ENCODE data around the gene MYCL. TPM values are rescaled to one million over a fixed set of nuclear protein-coding genes. Genes with fewer than 3 reads are reported as not detected.

MYCL gene
- total and polyA plus RNA-seq, 2 of the 8 experiments (the other 6 are each of a cell fraction or from before 2014, with no cell fraction given), result 20.3 to 28.8 TPM

DNA sequence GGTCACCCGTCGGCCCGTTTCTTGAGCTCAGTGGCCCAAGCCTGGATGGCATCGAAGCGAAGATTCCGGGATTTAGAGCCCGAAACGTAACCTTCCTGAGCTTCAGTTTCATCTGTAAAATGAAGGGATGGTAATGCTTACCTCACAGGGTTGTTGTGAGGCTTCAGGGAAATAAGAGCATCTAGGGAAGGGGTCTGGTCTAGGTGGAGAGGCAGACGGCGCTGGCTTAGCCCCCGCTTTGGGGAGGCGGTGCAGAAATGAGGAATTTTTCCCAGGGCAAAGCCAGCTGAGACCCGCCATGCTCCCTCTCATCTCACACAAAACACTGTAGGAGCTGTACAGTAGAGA is 717 bp upstream of the MYCL start:
- Histone ChIP-seq H3K9me3 (ENCODE audit: insufficient read depth in 2 of 2, low read depth in 1 of 2, low read length in 1 of 2) (no peaks in the 10 kb centered on the region; a peak in 1 of 4 replicates), H3K9ac (replicated peaks in 1 of 4; ENCODE audit: extremely low read depth in 1 of 4, low read depth in 3 of 4, low read length in 3 of 4) (peak overlapping the region in 2 of 4 experiments; percentile 21 to 25; a peak in 1 of 7 replicates), H3K4me1 (replicated peaks in 1 of 4; ENCODE audit: control insufficient read depth in 3 of 4, insufficient read depth in 4 of 4, low read length in 3 of 4) (peaks cover 8 to 23% (median 15%) of the 10 kb centered on the region in 4 experiments; a peak in 6 of 7 replicates), H3K27ac (ENCODE audit: low read depth, low read length) (no peak overlapping the region), H3K56ac (replicated peaks; ENCODE audit: insufficient read length, low read depth, low read length) (no peak overlapping the region), H2BK15ac (ENCODE audit: low read length) (peak overlapping the region; percentile 97; the same call in 1 of the 2 replicates), H4K20me1 (replicated peaks in 1 of 2; ENCODE audit: control insufficient read depth in 1 of 2, insufficient read depth in 2 of 2, low read length in 2 of 2) (no peaks in the 10 kb centered on the region), H2AFZ (ENCODE audit: low read length) (peak overlapping the region; percentile 95), H2AK5ac (ENCODE audit: low read depth, low read length) (no peak overlapping the region), H3K4me2 (ENCODE audit: insufficient read depth in 1 of 2, low read depth in 2 of 2, low read length in 2 of 2) (peak overlapping the region; percentile 78 to 90), H3K23me2 (ENCODE audit: low read depth, low read length) (peaks cover 21% of the 10 kb centered on the region), H3K23ac (ENCODE audit: insufficient read length) (no peak overlapping the region), H3K27me3 (replicated peaks in 1 of 4; ENCODE audit: control insufficient read depth in 3 of 4, extremely low read depth in 1 of 4, insufficient read depth in 3 of 4, low read length in 3 of 4) (peaks cover 3 to 12% (median 10%) of the 10 kb centered on the region in 4 experiments; a peak in 6 of 7 replicates), H2BK5ac (ENCODE audit: low read depth, low read length) (no peak overlapping the region), H4K5ac (ENCODE audit: insufficient read length, low read depth, low read length) (no peak overlapping the region), H2BK12ac (ENCODE audit: low read depth, low read length) (0 out of 2 replicates have a peak overlapping the region, but pooled peaks have one; percentile 2), H3K79me2 (ENCODE audit: control insufficient read depth in 1 of 2, insufficient read depth in 2 of 2, low read length in 2 of 2) (peaks cover 0 to 10% of the 10 kb centered on the region in 2 experiments; a peak in 1 of 4 replicates), H2BK20ac (ENCODE audit: low read length) (no peak overlapping the region), H4K91ac (replicated peaks; ENCODE audit: insufficient read length, low read length) (no peak overlapping the region), H3K4ac (replicated peaks; ENCODE audit: insufficient read length, low read depth, low read length) (no peak overlapping the region), H4K8ac (ENCODE audit: extremely low read depth, insufficient read depth, low read length) (peak overlapping the region; percentile 4; the same call in 1 of the 2 replicates), H3K14ac (ENCODE audit: insufficient read length) (no peak overlapping the region), H3K18ac (ENCODE audit: extremely low read depth, low read length) (peak overlapping the region; percentile 88), H3K36me3 (ENCODE audit: control insufficient read depth in 2 of 4, insufficient read depth in 4 of 4, low read length in 3 of 4) (no peaks in the 10 kb centered on the region), H2BK120ac (replicated peaks; ENCODE audit: low read depth, low read length) (no peak overlapping the region), H3K4me3 (ENCODE audit: extremely low read depth in 1 of 4, insufficient read depth in 2 of 4, low read depth in 3 of 4, low read length in 4 of 4) (peak overlapping the region; percentile 81 to 89 (median 84)), H3K79me1 (ENCODE audit: low read depth, low read length) (no peaks in the 10 kb centered on the region)
- CTCF ChIA-PET (ENCODE audit: partially characterized antibody), result interaction anchor here (0.6 to 17.0 kb wide), 33 partner anchors 9 to 132 kb away, joined by 3 to 184 read pairs (median 4); no protein-coding TSS in a partner anchor
- DNase-seq (ENCODE audit: low read depth in 1 of 2, low spot score in 2 of 2) (no peak), FAIRE-seq (peak; percentile 45)
- WGBS, 2 experiments (ENCODE audit: extremely low coverage in 1 of 2, insufficient coverage in 1 of 2, insufficient read length in 1 of 2, insufficient replicate concordance in 2 of 2, low coverage in 1 of 2, low lambda C conversion rate in 2 of 2, missing lambda C conversion rate in 1 of 2), result 15% methylated on average over 13 of the region's 13 CpGs; no CpG with 5 or more reads in 1 of the 2 experiments
- TF ChIP-seq TCF12 (IDR thresholded peaks at IDR 0.05; ENCODE audit: low read depth, low read length), result no peak
- no peak for TF ChIP-seq TAF1 (IDR thresholded peaks at IDR 0.05; ENCODE audit: low read depth, low read length)
- 0 out of 4 replicates have a peak, but pooled peaks of 1 of the 2 experiments have one; percentile 9 for TF ChIP-seq SIN3A (conservative IDR thresholded peaks at IDR 0.05 in 1 of 2, IDR thresholded peaks at IDR 0.05 in 1 of 2; ENCODE audit: low read depth in 1 of 2, low read length in 2 of 2)
- no peak for TF ChIP-seq POU5F1 (IDR thresholded peaks at IDR 0.05; ENCODE audit: low read depth, low read length)
- TF ChIP-seq CTCF (IDR thresholded peaks at IDR 0.05; ENCODE audit: control extremely low read depth in 1 of 3, insufficient read depth in 1 of 3, low read depth in 1 of 3, low read length in 3 of 3), result no peak
- POLR2A ChIA-PET (ENCODE audit: partially characterized antibody), result interaction anchor here (0.9 to 4.8 kb wide), 20 partner anchors 9 to 137 kb away, joined by 3 to 43 read pairs (median 6); partner anchors contain the start of genes BMP8B, CAP1, MFSD2A and TRIT1

All from H1 (cell line).